T-helper 2 cell treated with Interferon-gamma antibody and Interleukin-4, amounts not matched to agents 5 μg/mL and 100 μg/mL, for 36 hours (primary cell): ENCODE results near the gene STAM2.
"Not testable (repeated sequence)": the region's sequence is repeated elsewhere in the genome, so short reads cannot be mapped to it uniquely, and the experiment has no call there.

Experiments
- DNase-seq: peaks from one replicate; pipeline ENCODE4 v3.0.0; 2021; ENCODE audit warnings: low spot score
- H3K27ac Mint-ChIP-seq: one replicate; pipeline ENCODE4 v1.8.0; 2021; ENCODE audit warnings: mild to moderate bottlenecking, mixed read lengths
- H3K27me3 Mint-ChIP-seq: one replicate; pipeline ENCODE4 v1.8.0; 2021; ENCODE audit warnings: low read depth, mixed read lengths
- H3K36me3 Mint-ChIP-seq: one replicate; pipeline ENCODE4 v1.8.0; 2021; ENCODE audit warnings: low read depth, mixed read lengths
- H3K4me1 Mint-ChIP-seq: one replicate; pipeline ENCODE4 v1.8.0; 2021; ENCODE audit warnings: low read depth, mixed read lengths
- H3K4me3 Mint-ChIP-seq: one replicate; pipeline ENCODE4 v1.8.0; 2022; ENCODE audit warnings: mild to moderate bottlenecking, moderate library complexity, mixed read lengths
- H3K9me3 Mint-ChIP-seq: one replicate; pipeline ENCODE4 v1.8.0; 2021; ENCODE audit warnings: mixed read lengths

The STAM2 gene

DNA sequence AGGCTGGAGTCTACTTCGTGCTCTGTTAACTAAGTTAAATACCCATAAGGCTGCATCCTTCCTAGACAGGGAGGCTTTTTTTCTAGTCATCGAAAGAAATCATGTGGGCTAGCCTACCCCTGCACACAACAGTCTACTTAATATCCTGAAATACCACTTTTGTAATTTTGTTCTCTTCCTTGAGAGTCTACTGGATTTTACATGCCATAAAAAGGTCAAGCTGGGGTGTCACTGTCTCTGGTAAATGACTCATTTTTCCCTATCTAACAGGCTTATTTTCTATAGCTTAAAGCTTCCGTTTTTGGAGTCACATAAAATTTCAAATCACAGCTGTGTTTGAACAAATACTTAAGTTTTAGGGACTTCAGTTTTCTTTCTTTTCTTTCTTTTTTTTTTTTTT, 10.7 kb upstream of the STAM2 start:
- DNase-seq = no peak
- Mint-ChIP-seq H3K36me3 (no peaks in the 10 kb centered on the region), H3K27ac (no peak overlapping the region), H3K4me1 (peaks cover 12% of the 10 kb centered on the region), H3K9me3 (no peaks in the 10 kb centered on the region), H3K27me3 (peaks cover 24% of the 10 kb centered on the region), H3K4me3 (no peak overlapping the region)

DNA sequence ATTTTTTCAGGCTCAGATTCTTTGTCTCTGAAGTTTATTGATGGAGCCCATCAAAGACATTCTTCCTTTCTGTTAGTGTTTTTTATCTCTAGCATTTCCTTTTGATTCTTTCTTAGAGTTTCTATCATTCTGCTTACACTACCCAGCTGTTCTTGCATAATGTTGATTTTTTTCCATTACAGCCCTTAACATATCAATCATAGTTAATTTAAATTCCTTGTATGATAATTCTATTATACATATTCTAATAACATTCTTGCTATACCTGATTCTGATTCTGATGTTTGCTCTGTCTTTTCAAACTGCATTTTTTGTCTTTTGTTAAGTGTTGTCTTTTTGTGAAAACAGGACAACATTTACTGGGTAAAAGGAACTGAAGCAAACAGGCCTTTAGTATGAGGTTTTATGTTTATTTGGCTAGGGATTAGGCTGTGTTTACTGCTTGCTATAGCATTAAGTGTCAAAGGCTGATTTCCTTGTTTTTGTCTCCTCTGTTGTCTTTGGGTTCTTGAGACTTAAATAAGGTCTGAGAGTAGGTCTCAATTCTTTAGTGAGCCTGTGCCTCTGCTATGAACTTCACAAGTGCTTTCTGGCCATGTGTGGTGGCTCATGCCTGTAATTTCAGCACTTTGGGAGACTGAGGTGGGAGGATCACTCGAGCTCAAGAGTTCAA, 8.0 kb upstream of the STAM2 start:
- Mint-ChIP-seq H3K9me3 (no peaks in the 10 kb centered on the region), H3K36me3 (no peaks in the 10 kb centered on the region), H3K27ac (no peak overlapping the region), H3K4me3 (no peak overlapping the region), H3K4me1 (peaks cover 12% of the 10 kb centered on the region), H3K27me3 (peaks cover 21% of the 10 kb centered on the region)
- DNase-seq = no peak

DNA sequence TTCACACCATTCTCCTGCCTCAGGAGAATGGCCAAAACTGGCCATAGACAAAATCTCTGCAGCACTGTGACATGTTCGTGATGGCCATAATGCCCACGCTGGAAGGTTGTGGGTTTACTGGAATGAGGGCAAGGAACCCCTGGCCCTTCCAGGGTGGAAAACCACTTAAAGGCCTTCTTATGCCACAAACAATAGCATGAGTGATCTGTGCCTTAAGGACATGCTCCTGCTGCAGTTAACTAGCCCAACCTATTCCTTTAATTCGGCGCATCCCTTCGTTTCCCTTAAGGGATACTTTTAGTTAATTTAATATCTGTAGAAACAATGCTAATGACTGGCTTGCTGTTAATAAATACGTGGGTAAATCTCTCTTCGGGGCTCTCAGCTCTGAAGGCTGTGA, 2.1 kb upstream of the STAM2 start:
- H3K4me3 Mint-ChIP-seq, H3K36me3 Mint-ChIP-seq, H3K9me3 Mint-ChIP-seq, DNase-seq, H3K27ac Mint-ChIP-seq: not testable (repeated sequence)
- H3K27me3 Mint-ChIP-seq = peaks cover 12% of the 10 kb centered on the region
- H3K4me1 Mint-ChIP-seq = peaks cover 21% of the 10 kb centered on the region

DNA sequence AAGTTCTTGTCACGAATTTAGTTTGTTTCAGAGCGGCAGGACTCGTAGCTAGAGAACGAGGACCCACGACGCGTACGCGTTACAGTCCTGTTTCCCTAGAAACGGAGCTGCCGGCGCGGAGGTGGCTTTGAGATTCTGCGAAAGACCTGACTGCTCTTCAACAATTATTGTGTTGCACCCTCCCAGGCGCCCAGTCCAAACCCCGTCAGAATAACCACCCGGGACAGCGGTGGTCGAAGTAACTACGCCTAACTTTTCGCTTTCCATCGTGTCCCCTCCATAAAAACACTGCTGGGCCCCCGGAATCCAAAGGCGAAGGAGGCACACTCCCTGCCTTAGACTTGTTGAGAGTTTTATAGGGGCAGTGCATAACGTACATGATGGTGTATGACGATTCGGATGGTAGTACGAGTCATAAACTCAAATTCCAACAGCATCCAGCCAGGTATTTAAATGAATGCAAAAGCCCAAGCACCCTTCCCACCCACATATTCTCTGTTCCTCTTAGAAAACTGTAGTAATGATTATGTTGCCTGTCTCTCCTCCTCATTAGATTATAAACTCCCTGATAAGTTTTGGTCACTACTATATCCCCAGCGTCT, 651 bp upstream of the STAM2 start:
- peaks cover 10% of the 10 kb centered on the region for H3K27me3 Mint-ChIP-seq
- H3K9me3 Mint-ChIP-seq = no peaks in the 10 kb centered on the region
- peak overlapping the region; percentile 99 for H3K27ac Mint-ChIP-seq
- H3K36me3 Mint-ChIP-seq = peaks cover 3% of the 10 kb centered on the region
- peaks cover 27% of the 10 kb centered on the region for H3K4me1 Mint-ChIP-seq
- no peak for DNase-seq
- peak overlapping the region; percentile 99 for H3K4me3 Mint-ChIP-seq

DNA sequence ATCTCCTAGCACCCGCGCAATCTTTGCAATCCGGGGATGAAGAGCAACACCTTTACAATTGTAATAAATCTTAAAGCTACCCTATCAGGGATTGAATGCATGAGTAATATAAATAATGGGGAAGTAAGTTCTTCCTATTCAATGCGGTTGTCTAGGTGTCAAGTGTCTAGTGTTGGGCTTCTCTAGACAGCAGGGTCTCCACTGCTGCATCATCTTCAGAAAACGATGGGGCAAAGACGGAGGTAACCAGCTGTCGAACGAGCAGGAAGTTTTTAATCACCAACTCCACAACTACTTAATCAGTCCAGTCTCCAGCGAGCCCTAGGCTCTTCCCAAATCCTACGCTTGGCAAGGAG, 573 bp downstream of the STAM2 start:
- DNase-seq = no peak
- peak overlapping the region; percentile 99 for H3K27ac Mint-ChIP-seq
- H3K9me3 Mint-ChIP-seq = no peaks in the 10 kb centered on the region
- peaks cover 9% of the 10 kb centered on the region for H3K27me3 Mint-ChIP-seq
- H3K36me3 Mint-ChIP-seq = peaks cover 3% of the 10 kb centered on the region
- H3K4me1 Mint-ChIP-seq = peaks cover 27% of the 10 kb centered on the region
- H3K4me3 Mint-ChIP-seq = peak overlapping the region; percentile 99

DNA sequence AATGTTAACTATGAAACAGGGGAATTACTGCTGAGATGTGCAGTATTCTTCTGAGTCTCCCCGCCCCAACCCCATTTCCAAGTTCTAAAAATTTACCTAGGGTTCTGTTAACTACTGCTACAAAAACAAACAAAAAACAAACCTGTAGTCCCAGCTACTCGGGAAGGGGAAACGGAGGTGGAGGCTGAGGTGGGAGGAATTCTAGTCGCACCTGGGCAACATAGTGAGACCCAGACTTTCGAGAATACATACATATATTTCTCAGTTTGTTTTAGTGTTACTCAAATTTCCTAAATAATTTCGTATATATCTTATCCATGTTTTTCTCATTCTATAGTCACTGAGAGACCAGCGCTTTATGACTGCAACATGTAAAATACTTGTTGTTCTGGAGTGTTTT, 989 bp downstream of the STAM2 start:
- H3K4me1 Mint-ChIP-seq = peaks cover 28% of the 10 kb centered on the region
- no peaks in the 10 kb centered on the region for H3K9me3 Mint-ChIP-seq
- peak overlapping the region; percentile 99 for H3K27ac Mint-ChIP-seq
- no peak for DNase-seq
- peaks cover 3% of the 10 kb centered on the region for H3K36me3 Mint-ChIP-seq
- H3K27me3 Mint-ChIP-seq = peaks cover 7% of the 10 kb centered on the region
- H3K4me3 Mint-ChIP-seq = peak overlapping the region; percentile 99

DNA sequence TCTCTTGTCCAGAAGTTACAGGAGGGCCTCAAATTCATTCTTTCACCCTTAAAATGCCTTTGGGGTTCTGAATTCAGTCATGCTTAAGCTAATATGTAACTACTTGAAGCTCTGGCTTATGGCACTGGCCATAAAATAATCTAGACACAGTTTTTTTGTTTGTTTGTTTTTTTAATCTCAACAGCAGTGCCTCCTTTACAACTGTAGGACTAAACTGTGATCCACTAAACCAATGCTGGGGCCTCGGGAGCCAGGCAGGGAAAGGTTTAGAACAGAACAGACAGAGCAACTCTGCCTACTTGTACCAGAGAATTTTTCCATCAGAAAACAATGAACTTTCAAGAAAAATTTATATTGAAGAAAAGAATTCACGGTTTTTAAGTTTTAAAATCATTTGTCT, 1.7 kb downstream of the STAM2 start:
- peak overlapping the region; percentile 48 for H3K4me3 Mint-ChIP-seq
- H3K4me1 Mint-ChIP-seq = peaks cover 31% of the 10 kb centered on the region
- peaks cover 6% of the 10 kb centered on the region for H3K36me3 Mint-ChIP-seq
- H3K27ac Mint-ChIP-seq = no peak overlapping the region
- peaks cover 7% of the 10 kb centered on the region for H3K27me3 Mint-ChIP-seq
- no peaks in the 10 kb centered on the region for H3K9me3 Mint-ChIP-seq
- DNase-seq = no peak

DNA sequence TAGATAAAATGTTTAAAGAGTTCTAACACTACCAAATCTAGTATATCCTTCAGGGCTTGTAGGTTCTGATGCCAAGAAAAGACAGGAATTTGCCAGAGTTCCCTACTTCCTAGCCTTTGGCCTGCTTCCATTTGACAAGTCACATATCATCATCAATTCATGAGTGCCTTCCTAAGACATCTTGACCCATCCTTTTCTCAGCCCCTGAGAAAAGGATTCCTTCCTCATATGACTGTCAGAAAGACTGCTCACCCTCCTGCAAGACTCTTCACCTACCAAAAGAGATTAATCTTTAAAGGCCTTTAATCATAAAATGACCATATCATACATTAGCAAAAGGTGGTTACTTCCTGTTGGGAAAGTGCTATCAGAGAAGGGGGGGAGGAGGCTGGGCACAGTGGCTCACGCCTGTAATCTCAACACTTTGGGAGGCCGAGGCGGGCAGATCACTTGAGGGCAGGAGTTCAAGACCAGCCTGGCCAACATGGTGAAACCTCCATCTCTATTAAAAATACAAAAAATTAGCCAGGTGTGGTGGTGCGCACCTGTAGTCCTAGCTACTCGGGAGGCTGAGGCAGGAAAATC, 3.3 kb downstream of the STAM2 start:
- not testable (repeated sequence) for H3K4me3 Mint-ChIP-seq, H3K9me3 Mint-ChIP-seq
- H3K4me1 Mint-ChIP-seq = peaks cover 31% of the 10 kb centered on the region

DNA sequence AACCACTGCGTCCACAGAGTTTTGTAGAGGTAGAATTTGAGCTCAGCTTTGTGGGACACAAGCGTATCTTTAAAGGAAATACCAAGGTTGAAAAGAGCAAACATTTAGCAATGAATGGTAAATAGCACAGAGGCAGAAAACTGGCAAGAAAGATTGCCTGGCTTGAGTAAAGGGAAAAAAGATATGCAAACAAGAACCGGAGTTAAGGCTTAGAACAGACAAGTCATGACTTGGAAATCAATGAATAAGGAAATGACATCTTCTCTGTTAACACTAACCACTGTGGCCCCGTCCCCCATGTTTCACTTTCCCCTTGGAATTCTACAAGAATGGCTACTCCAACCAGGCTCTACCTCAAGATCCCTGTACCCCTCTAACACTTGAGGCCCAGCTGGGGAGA, 3.8 kb downstream of the STAM2 start:
- H3K4me1 Mint-ChIP-seq = peaks cover 36% of the 10 kb centered on the region
- DNase-seq = no peak
- H3K27ac Mint-ChIP-seq = no peak overlapping the region
- H3K36me3 Mint-ChIP-seq = peaks cover 8% of the 10 kb centered on the region
- no peak overlapping the region for H3K4me3 Mint-ChIP-seq
- no peaks in the 10 kb centered on the region for H3K9me3 Mint-ChIP-seq
- no peaks in the 10 kb centered on the region for H3K27me3 Mint-ChIP-seq

More for the DNA sequence above, 3.3 kb downstream of the STAM2 start:
- DNase-seq, H3K36me3 Mint-ChIP-seq, H3K27ac Mint-ChIP-seq, H3K27me3 Mint-ChIP-seq: not testable (repeated sequence)

DNA sequence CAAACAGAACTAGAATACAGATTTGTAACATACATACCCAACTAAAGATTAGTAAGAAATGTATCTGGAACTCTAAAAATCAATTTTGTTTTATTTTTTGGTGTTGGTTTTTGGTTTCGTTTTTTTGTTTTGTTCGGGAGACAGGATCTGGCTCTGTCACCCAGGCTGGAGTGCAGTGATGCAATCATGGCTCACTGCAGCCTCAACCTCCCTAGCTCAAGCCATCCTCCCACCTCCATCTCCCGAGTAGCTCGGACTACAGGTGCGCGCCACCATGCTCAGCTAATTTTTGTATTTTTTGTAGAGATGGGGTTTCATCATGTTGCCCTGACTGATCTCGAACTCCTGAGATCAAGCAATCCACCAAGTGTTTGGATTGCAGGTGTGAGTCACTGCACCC, 6.4 kb downstream of the STAM2 start:
- not testable (repeated sequence) for H3K36me3 Mint-ChIP-seq, H3K9me3 Mint-ChIP-seq, H3K4me3 Mint-ChIP-seq, H3K27me3 Mint-ChIP-seq, DNase-seq, H3K27ac Mint-ChIP-seq
- H3K4me1 Mint-ChIP-seq = peaks cover 27% of the 10 kb centered on the region

DNA sequence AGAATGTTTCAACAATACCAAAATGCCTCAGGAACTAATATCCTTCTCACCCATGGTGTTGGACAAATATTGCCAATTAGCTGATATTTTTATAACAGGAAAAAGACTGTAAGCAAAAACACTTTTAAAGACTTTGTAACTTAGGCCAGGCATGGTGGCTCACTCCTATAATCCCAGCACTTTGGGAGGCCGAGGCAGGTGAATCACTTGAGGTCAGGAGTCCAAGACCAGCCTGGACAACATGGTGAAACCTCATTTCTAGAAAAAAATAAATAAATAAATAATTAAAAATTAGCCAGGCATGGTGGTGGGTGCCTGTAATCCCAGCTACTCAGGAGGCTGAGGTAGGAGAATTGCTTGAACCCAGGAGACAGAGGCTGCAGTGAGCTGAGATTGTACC, 8.1 kb downstream of the STAM2 start:
- DNase-seq = not testable (repeated sequence)

DNA sequence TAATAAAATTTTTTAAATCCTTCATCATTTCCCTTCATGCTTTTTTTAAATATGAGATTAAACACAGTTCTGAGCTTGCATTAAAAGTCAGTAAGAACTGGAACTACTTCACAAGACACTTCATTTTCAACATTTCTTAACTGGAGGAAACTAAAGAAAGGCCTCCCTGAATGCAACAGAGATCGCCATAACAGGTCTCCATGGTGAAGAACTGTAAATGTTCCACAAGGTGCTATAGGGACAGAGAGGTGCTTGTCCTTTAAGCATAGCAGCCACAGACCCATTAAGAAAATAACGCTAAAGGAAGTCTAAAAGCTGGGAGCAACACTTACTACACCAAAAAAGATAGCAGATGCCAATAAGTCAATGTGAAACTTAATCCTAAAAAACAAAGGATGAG, 8.5 kb downstream of the STAM2 start:
- Mint-ChIP-seq H3K4me3 (peak overlapping the region; percentile 20), H3K4me1 (peaks cover 16% of the 10 kb centered on the region), H3K36me3 (peaks cover 5% of the 10 kb centered on the region), H3K27ac (no peak overlapping the region), H3K27me3 (no peaks in the 10 kb centered on the region), H3K9me3 (no peaks in the 10 kb centered on the region)
- no peak for DNase-seq

More for the DNA sequence above, 8.1 kb downstream of the STAM2 start:
- not testable (repeated sequence) for H3K9me3 Mint-ChIP-seq, H3K4me3 Mint-ChIP-seq, H3K36me3 Mint-ChIP-seq, H3K27ac Mint-ChIP-seq, H3K27me3 Mint-ChIP-seq
- H3K4me1 Mint-ChIP-seq = peaks cover 20% of the 10 kb centered on the region

DNA sequence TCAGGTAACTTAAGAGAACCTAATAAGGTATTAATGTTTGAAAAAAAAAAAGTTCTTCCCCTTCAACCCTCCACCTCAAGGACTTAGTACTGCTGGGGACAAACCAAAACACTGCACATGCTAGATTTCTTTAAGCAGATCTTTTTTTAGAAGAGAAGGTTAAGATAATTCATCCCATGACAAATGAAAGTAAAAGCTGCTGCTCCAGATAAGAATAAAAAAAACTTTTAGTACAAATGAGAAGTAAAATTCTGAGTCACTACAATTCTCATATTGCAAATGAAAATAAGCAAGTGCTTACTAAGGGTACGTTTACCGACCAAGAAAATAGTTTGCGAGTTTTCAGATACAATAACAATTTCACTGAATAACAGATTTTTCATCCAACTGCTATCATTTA, 8.9 kb downstream of the STAM2 start:
- H3K4me3 Mint-ChIP-seq = peak overlapping the region; percentile 20
- peaks cover 15% of the 10 kb centered on the region for H3K4me1 Mint-ChIP-seq
- H3K27ac Mint-ChIP-seq = no peak overlapping the region
- no peak for DNase-seq
- H3K36me3 Mint-ChIP-seq = peaks cover 7% of the 10 kb centered on the region
- H3K9me3 Mint-ChIP-seq = peaks cover under 1% of the 10 kb centered on the region
- no peaks in the 10 kb centered on the region for H3K27me3 Mint-ChIP-seq

DNA sequence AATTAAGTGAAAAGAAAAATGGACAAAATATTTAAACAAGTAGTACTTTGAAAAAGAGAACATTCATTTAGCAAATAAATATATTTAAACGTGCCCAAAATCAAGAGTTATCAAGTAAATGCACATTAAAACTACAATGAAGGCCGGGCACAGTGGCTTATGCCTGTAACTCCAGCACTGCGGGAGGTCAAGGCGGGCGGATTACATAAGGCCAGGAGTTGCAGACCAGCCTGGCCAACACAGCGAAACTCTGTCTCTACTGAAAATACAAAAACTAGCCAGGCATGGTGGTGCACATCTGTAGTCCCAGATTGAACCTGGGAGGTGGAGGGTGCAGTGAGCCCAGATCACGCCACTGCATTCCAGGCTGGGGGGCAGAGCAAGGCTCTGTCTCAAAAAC, 9.8 kb downstream of the STAM2 start:
- Mint-ChIP-seq H3K4me3 (no peak overlapping the region), H3K4me1 (peaks cover 13% of the 10 kb centered on the region), H3K9me3 (peaks cover 3% of the 10 kb centered on the region), H3K27ac (no peak overlapping the region), H3K36me3 (peaks cover 10% of the 10 kb centered on the region), H3K27me3 (no peaks in the 10 kb centered on the region)
- DNase-seq = no peak
